Peyer's patch (tissue), 4 donors: Measurements from ENCODE around the gene IQGAP3. TPM values are rescaled to one million over a fixed set of nuclear protein-coding genes. Genes with fewer than 3 reads are reported as not detected.
A peak's percentile ranks its signal among the peaks of the same experiment; 100 is the strongest.

ENCODE experiments used
- DNase-seq, 3 donors: peaks; one replicate each; pipeline ENCODE4 v3.0.0-alpha.2; 2017 to 2019
- H3K27ac ChIP-seq, 4 donors: fragments of 200-600 bp; sonication (generic); one replicate each; pipeline ENCODE4 v1.5.1; 2016 to 2019
- H3K27me3 ChIP-seq, 2 donors: fragments of 200-600 bp; sonication (generic); one replicate each; pipeline ENCODE4 v1.5.1; 2019
- H3K36me3 ChIP-seq, 3 donors: fragments of 200-600 bp; sonication (generic); one replicate each; pipeline ENCODE4 v1.5.1; 2016 to 2019
- H3K4me1 ChIP-seq, 4 donors: fragments of 200-600 bp; sonication (generic); one replicate each; pipeline ENCODE4 v1.5.1; 2016 to 2019
- H3K4me3 ChIP-seq, 4 donors: fragments of 200-600 bp; sonication (generic); 1 replicate in 3 of 4; 2 replicates in 1 of 4; pipeline ENCODE4 v1.5.1; 2016 to 2019; ENCODE audit warnings: mild to moderate bottlenecking in 1 of 4
- H3K9me3 ChIP-seq, 4 donors: fragments of 200-600 bp; sonication (generic); one replicate each; pipeline ENCODE4 v1.5.1; 2016 to 2019; ENCODE audit warnings: mild to moderate bottlenecking in 1 of 4
- CTCF ChIP-seq, 6 experiments: fragments of 450-650 bp in 4 of 6; fragments of 200-600 bp in 2 of 6; sonication (generic) in 1 of 6; IDR thresholded peaks; one replicate each; pipeline ENCODE4 v1.5.1; 2017 to 2019; ENCODE audit warnings: antibody characterized with exemption in 6 of 6, mild to moderate bottlenecking in 3 of 6, moderate library complexity in 1 of 6
- POLR2A ChIP-seq, 2 donors: fragments of 450-650 bp; IDR thresholded peaks; one replicate each; pipeline ENCODE4 v1.5.1; 2017; ENCODE audit warnings: antibody characterized with exemption in 2 of 2, mild to moderate bottlenecking in 2 of 2, moderate library complexity in 2 of 2
- total RNA-seq, 4 donors: library from RNA; depleted of rRNA; stranded (reverse); fragments of >200 nt; gene quantifications; one replicate each; pipeline ENCODE4 v1.1.0, GENCODE V29; 2016

The IQGAP3 gene
- total RNA-seq, 4 donors from 2014 or later: 5.4 to 45.4 (median 8.2) TPM

GRCh38 chr1:156515956-156516355, 56.4 kb downstream of the IQGAP3 start:
- no peaks in the 10 kb centered on the region for H3K36me3 ChIP-seq
- H3K27ac ChIP-seq: no peak overlapping the region
- no peak for TF ChIP-seq CTCF (IDR thresholded peaks at IDR 0.05)
- H3K27me3 ChIP-seq: no peaks in the 10 kb centered on the region
- no peaks in the 10 kb centered on the region for H3K4me1 ChIP-seq
- H3K9me3 ChIP-seq: no peaks in the 10 kb centered on the region
- DNase-seq: no peak
- H3K4me3 ChIP-seq: no peak overlapping the region

GRCh38 chr1:156513185-156513584, 59.2 kb downstream of the IQGAP3 start:
- H3K4me3 ChIP-seq: no peak overlapping the region
- no peaks in the 10 kb centered on the region for H3K9me3 ChIP-seq
- H3K27ac ChIP-seq: no peak overlapping the region
- TF ChIP-seq POLR2A (IDR thresholded peaks at IDR 0.05) (no peak), CTCF (IDR thresholded peaks at IDR 0.05) (no peak)
- DNase-seq: no peak
- no peaks in the 10 kb centered on the region for H3K36me3 ChIP-seq
- no peaks in the 10 kb centered on the region for H3K27me3 ChIP-seq
- peaks cover 0 to 20% (median 3%) of the 10 kb centered on the region in 4 donors for H3K4me1 ChIP-seq

- H3K27ac ChIP-seq: peak overlapping the region in 1 of 4 donors; percentile 86
- no peak overlapping the region for H3K4me3 ChIP-seq
- H3K27me3 ChIP-seq: no peaks in the 10 kb centered on the region
- TF ChIP-seq CTCF (IDR thresholded peaks at IDR 0.05) (no peak), POLR2A (IDR thresholded peaks at IDR 0.05) (no peak)
- DNase-seq: no peak
- H3K9me3 ChIP-seq: no peaks in the 10 kb centered on the region
- no peaks in the 10 kb centered on the region for H3K36me3 ChIP-seq
- H3K4me1 ChIP-seq: peaks cover 0 to 22% (median 4%) of the 10 kb centered on the region in 4 donors
Observed at GRCh38 chr1:156511644-156512043, 60.7 kb downstream of the IQGAP3 start.

- peak in 1 of 3 donors; percentile 80 for DNase-seq
- Histone ChIP-seq H3K27ac (peak overlapping the region in 3 of 4 donors; percentile 23 to 86 (median 85)), H3K36me3 (no peaks in the 10 kb centered on the region), H3K4me1 (peaks cover 0 to 24% (median 5%) of the 10 kb centered on the region in 4 donors), H3K9me3 (no peaks in the 10 kb centered on the region), H3K4me3 (no peak overlapping the region), H3K27me3 (no peaks in the 10 kb centered on the region)
- no peak for TF ChIP-seq CTCF (IDR thresholded peaks at IDR 0.05)
- no peak for TF ChIP-seq POLR2A (IDR thresholded peaks at IDR 0.05)
Observed at GRCh38 chr1:156510709-156511108, 61.7 kb downstream of the IQGAP3 start.

- Histone ChIP-seq H3K4me3 (no peak overlapping the region), H3K36me3 (no peaks in the 10 kb centered on the region), H3K27me3 (no peaks in the 10 kb centered on the region), H3K9me3 (no peaks in the 10 kb centered on the region), H3K4me1 (peaks cover 2 to 32% (median 12%) of the 10 kb centered on the region in 4 donors), H3K27ac (peak overlapping the region in 3 of 4 donors; percentile 53 to 86 (median 85))
- DNase-seq: no peak
- TF ChIP-seq CTCF (IDR thresholded peaks at IDR 0.05) (no peak), POLR2A (IDR thresholded peaks at IDR 0.05) (no peak)
Observed at GRCh38 chr1:156509424-156510034, 62.8 kb downstream of the IQGAP3 start.

GRCh38 chr1:156508955-156509234, 63.5 kb downstream of the IQGAP3 start:
- Histone ChIP-seq H3K27ac (peak overlapping the region; percentile 53 to 86 (median 75)), H3K9me3 (no peaks in the 10 kb centered on the region), H3K4me1 (peaks cover 7 to 38% (median 17%) of the 10 kb centered on the region in 4 donors), H3K36me3 (no peaks in the 10 kb centered on the region), H3K27me3 (no peaks in the 10 kb centered on the region), H3K4me3 (no peak overlapping the region)
- DNase-seq: no peak
- TF ChIP-seq POLR2A (IDR thresholded peaks at IDR 0.05) (no peak), CTCF (IDR thresholded peaks at IDR 0.05) (no peak)
